ENCODE measurements around the gene KRTAP10-8. TPM values are rescaled to one million over a fixed set of nuclear protein-coding genes. Genes with fewer than 3 reads are reported as not detected.
"Not testable (repeated sequence)": the region's sequence is repeated elsewhere in the genome, so short reads cannot be mapped to it uniquely, and the experiment has no call there.

KRTAP10-8 gene
- total RNA-seq, 1 experiment from 2014 or later, result not detected

DNA sequence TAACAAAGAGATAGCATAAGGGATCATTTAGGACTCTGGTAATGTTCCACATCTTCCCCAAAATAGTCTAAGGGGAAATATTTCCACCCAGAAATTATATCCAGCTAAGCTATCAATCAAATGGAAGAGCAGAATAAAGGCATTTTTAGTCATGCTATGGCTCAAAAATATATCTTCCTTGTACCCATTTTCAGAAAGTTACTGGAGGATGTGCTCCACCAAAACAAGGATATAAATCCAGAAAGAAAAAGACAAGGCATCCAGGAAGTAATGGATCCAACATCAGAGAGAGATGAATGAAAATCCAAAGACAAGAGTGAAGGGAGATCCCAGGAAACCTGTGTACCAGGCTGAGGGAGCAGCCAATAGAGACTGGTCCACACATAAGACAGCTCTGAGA, 2.7 kb upstream of the KRTAP10-8 start:
- ATAC-seq, result no peak
- TF ChIP-seq, protein P1, sequence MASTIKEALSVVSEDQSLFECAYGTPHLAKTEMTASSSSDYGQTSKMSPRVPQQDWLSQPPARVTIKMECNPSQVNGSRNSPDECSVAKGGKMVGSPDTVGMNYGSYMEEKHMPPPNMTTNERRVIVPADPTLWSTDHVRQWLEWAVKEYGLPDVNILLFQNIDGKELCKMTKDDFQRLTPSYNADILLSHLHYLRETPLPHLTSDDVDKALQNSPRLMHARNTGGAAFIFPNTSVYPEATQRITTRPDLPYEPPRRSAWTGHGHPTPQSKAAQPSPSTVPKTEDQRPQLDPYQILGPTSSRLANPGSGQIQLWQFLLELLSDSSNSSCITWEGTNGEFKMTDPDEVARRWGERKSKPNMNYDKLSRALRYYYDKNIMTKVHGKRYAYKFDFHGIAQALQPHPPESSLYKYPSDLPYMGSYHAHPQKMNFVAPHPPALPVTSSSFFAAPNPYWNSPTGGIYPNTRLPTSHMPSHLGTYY (CRISPR knock-in tag; IDR thresholded peaks at IDR 0.05), result no peak
- TF ChIP-seq, protein P2, sequence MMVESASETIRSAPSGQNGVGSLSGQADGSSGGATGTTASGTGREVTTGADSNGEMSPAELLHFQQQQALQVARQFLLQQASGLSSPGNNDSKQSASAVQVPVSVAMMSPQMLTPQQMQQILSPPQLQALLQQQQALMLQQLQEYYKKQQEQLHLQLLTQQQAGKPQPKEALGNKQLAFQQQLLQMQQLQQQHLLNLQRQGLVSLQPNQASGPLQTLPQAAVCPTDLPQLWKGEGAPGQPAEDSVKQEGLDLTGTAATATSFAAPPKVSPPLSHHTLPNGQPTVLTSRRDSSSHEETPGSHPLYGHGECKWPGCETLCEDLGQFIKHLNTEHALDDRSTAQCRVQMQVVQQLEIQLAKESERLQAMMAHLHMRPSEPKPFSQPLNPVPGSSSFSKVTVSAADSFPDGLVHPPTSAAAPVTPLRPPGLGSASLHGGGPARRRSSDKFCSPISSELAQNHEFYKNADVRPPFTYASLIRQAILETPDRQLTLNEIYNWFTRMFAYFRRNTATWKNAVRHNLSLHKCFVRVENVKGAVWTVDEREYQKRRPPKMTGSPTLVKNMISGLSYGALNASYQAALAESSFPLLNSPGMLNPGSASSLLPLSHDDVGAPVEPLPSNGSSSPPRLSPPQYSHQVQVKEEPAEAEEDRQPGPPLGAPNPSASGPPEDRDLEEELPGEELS (CRISPR knock-in tag; IDR thresholded peaks at IDR 0.05), result no peak
- TF ChIP-seq NFATC4 (CRISPR knock-in tag; IDR thresholded peaks at IDR 0.05) (no peak), ZNF263 (CRISPR knock-in tag; IDR thresholded peaks at IDR 0.05; ENCODE audit: low read depth) (no peak), SMAD3 (CRISPR knock-in tag; IDR thresholded peaks at IDR 0.05; ENCODE audit: borderline replicate concordance) (no peak), SP1 (CRISPR knock-in tag; conservative IDR thresholded peaks at IDR 0.05) (no peak)
- TF ChIP-seq, protein P3, sequence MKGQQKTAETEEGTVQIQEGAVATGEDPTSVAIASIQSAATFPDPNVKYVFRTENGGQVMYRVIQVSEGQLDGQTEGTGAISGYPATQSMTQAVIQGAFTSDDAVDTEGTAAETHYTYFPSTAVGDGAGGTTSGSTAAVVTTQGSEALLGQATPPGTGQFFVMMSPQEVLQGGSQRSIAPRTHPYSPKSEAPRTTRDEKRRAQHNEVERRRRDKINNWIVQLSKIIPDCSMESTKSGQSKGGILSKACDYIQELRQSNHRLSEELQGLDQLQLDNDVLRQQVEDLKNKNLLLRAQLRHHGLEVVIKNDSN (CRISPR knock-in tag; IDR thresholded peaks at IDR 0.05), result no peak
- TF ChIP-seq, protein P4, sequence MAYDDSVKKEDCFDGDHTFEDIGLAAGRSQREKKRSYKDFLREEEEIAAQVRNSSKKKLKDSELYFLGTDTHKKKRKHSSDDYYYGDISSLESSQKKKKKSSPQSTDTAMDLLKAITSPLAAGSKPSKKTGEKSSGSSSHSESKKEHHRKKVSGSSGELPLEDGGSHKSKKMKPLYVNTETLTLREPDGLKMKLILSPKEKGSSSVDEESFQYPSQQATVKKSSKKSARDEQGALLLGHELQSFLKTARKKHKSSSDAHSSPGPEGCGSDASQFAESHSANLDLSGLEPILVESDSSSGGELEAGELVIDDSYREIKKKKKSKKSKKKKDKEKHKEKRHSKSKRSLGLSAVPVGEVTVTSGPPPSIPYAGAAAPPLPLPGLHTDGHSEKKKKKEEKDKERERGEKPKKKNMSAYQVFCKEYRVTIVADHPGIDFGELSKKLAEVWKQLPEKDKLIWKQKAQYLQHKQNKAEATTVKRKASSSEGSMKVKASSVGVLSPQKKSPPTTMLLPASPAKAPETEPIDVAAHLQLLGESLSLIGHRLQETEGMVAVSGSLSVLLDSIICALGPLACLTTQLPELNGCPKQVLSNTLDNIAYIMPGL (CRISPR knock-in tag; IDR thresholded peaks at IDR 0.05), result no peak
- TF ChIP-seq, protein P5, sequence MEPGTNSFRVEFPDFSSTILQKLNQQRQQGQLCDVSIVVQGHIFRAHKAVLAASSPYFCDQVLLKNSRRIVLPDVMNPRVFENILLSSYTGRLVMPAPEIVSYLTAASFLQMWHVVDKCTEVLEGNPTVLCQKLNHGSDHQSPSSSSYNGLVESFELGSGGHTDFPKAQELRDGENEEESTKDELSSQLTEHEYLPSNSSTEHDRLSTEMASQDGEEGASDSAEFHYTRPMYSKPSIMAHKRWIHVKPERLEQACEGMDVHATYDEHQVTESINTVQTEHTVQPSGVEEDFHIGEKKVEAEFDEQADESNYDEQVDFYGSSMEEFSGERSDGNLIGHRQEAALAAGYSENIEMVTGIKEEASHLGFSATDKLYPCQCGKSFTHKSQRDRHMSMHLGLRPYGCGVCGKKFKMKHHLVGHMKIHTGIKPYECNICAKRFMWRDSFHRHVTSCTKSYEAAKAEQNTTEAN (CRISPR knock-in tag; IDR thresholded peaks at IDR 0.05), result no peak
- Mint-ChIP-seq H3K27me3 (ENCODE audit: low read depth) (peaks cover 4% of the 10 kb centered on the region), H3K4me3 (no peak overlapping the region), H3K4me1 (no peaks in the 10 kb centered on the region), H3K9me3 (peaks cover 51% of the 10 kb centered on the region), H3K36me3 (peaks cover 33% of the 10 kb centered on the region), H3K27ac (no peak overlapping the region)
- CTCF ChIA-PET, result no interaction called here
- POLR2A ChIA-PET, result no interaction called here
- no peak for DNase-seq (ENCODE audit: low spot score)

DNA sequence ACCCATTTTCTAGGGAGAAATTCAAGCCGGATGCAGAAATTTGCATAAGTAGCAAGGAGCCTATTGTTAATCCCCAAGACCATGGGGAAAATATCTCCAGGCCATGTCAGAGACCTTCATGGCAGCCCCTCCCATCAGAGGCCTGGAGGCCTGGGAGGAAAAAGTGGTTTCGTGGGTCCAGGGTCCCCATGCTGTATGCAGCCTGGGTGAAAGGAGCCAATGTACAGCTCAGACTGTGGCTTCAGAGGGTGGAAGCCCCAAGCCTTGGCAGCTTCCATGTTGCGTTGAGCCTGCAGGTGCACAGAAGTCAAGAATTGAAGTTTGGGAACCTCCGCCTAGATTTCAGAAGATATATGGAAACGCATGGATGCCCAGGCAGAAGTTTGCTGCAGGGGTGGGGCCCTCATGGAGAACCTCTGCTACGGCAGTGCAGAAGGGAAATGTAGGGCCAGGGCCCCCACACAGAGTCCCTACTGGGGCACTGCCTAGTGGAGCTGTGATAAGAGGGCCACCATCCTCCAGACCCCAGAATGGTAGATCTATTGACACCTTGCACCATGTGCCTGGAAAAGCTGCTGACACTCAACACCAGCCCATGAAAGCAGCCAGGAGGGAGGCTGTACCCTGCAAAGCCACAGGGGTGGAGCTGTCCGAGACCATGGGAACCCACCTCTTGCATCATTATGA, 1.6 kb upstream of the KRTAP10-8 start:
- CTCF ChIA-PET; DNase-seq (ENCODE audit: low spot score): not testable (repeated sequence)
- POLR2A ChIA-PET, result interaction anchor here (0.6 kb wide), 1 partner anchor 781 kb away, joined by 3 read pairs; no protein-coding TSS in a partner anchor

DNA sequence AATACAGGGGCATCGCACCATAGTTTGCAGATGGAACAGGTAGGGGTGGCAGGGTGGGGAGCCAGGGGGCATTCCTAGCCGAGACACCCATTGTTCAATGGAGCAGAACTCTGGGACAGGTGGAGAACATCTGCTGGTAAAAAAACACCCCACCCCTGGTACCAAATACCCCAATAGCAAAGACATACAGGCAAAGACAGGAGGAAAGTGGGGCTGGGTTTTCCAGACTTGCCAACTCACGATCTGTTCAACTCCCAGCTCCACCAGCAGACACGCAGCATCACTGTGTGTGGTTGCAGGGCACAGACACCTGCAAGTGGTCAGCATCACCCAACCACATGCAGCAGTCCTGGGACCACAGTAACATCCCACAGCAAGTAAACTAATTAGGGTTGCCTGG, 328 bp upstream of the KRTAP10-8 start:
- H3K4me1 Mint-ChIP-seq, result peaks cover 16% of the 10 kb centered on the region
- H3K27me3 Mint-ChIP-seq (ENCODE audit: low read depth), result peaks cover 4% of the 10 kb centered on the region
- no peak overlapping the region for H3K27ac Mint-ChIP-seq
- ATAC-seq (no peak), DNase-seq (ENCODE audit: low spot score) (no peak)
- CTCF ChIA-PET, result no interaction called here
- no peak for TF ChIP-seq ZNF138 (CRISPR knock-in tag; conservative IDR thresholded peaks at IDR 0.05)
- POLR2A ChIA-PET, result no interaction called here
- peaks cover 33% of the 10 kb centered on the region for H3K9me3 Mint-ChIP-seq
- peaks cover 33% of the 10 kb centered on the region for H3K36me3 Mint-ChIP-seq
- no peak overlapping the region for H3K4me3 Mint-ChIP-seq

More for the DNA sequence above, 1.6 kb upstream of the KRTAP10-8 start:
- not testable (repeated sequence) for ATAC-seq; H3K27me3 Mint-ChIP-seq (ENCODE audit: low read depth); H3K4me3 Mint-ChIP-seq; H3K4me1 Mint-ChIP-seq; H3K27ac Mint-ChIP-seq
- Mint-ChIP-seq H3K9me3 (peaks cover 41% of the 10 kb centered on the region), H3K36me3 (peaks cover 33% of the 10 kb centered on the region)

DNA sequence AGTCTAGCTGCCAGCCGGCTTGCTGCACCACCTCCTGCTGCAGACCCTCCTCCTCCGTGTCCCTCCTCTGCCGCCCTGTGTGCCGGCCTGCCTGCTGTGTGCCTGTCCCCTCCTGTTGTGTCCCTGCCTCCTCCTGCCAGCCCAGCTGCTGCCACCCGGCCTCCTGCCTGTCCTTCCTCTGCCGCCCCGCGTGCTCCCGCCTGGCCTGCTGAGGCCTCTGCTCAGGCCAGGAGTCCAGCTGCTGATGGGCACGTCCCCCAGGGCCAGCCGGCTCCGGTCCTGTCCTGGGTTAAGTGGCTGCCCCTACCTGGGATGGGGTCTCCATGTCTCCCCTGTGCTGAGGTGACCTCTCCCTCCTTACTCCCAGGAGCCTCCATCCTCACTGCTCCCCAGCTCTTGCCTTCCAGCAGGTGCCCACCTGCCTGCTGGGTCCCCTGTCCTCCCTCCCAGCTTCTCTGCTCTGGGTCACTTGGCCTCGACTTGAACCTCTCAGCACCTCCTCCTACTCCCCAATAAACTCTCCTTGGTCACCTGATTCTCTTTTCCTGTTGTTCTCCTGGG, 870 bp downstream of the KRTAP10-8 start:
- TF ChIP-seq RELA (CRISPR knock-in tag; IDR thresholded peaks at IDR 0.05; ENCODE audit: borderline replicate concordance), result 0 out of 2 replicates have a peak, but pooled peaks have one; percentile 5
- TF ChIP-seq ZNF671 (CRISPR knock-in tag; IDR thresholded peaks at IDR 0.05), result no peak
- TF ChIP-seq, protein P6, sequence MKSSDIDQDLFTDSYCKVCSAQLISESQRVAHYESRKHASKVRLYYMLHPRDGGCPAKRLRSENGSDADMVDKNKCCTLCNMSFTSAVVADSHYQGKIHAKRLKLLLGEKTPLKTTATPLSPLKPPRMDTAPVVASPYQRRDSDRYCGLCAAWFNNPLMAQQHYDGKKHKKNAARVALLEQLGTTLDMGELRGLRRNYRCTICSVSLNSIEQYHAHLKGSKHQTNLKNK (CRISPR knock-in tag; IDR thresholded peaks at IDR 0.05), result no peak
- TF ChIP-seq, protein P7, sequence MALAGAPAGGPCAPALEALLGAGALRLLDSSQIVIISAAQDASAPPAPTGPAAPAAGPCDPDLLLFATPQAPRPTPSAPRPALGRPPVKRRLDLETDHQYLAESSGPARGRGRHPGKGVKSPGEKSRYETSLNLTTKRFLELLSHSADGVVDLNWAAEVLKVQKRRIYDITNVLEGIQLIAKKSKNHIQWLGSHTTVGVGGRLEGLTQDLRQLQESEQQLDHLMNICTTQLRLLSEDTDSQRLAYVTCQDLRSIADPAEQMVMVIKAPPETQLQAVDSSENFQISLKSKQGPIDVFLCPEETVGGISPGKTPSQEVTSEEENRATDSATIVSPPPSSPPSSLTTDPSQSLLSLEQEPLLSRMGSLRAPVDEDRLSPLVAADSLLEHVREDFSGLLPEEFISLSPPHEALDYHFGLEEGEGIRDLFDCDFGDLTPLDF (CRISPR knock-in tag; IDR thresholded peaks at IDR 0.05), result no peak
- TF ChIP-seq ZBTB21 (CRISPR knock-in tag; IDR thresholded peaks at IDR 0.05; ENCODE audit: borderline replicate concordance), result no peak
- TF ChIP-seq KAT7 (CRISPR knock-in tag; IDR thresholded peaks at IDR 0.05; ENCODE audit: borderline replicate concordance), result no peak
- TF ChIP-seq, protein P8, sequence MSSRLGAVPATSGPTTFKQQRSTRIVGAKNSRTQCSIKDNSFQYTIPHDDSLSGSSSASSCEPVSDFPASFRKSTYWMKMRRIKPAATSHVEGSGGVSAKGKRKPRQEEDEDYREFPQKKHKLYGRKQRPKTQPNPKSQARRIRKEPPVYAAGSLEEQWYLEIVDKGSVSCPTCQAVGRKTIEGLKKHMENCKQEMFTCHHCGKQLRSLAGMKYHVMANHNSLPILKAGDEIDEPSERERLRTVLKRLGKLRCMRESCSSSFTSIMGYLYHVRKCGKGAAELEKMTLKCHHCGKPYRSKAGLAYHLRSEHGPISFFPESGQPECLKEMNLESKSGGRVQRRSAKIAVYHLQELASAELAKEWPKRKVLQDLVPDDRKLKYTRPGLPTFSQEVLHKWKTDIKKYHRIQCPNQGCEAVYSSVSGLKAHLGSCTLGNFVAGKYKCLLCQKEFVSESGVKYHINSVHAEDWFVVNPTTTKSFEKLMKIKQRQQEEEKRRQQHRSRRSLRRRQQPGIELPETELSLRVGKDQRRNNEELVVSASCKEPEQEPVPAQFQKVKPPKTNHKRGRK (CRISPR knock-in tag; IDR thresholded peaks at IDR 0.05; ENCODE audit: borderline replicate concordance), result no peak
- peaks cover 31% of the 10 kb centered on the region for H3K9me3 Mint-ChIP-seq
- H3K27me3 Mint-ChIP-seq (ENCODE audit: low read depth), result peaks cover 4% of the 10 kb centered on the region
- H3K27ac Mint-ChIP-seq, result peak overlapping the region; percentile 72
- DNase-seq (ENCODE audit: low spot score), result no peak
- peaks cover 33% of the 10 kb centered on the region for H3K36me3 Mint-ChIP-seq
- ChIA-PET POLR2A (no interaction called here), CTCF (no interaction called here)
- no peak overlapping the region for H3K4me3 Mint-ChIP-seq
- peaks cover 23% of the 10 kb centered on the region for H3K4me1 Mint-ChIP-seq
- no peak for ATAC-seq
